AG10803 (cell line): ENCODE results near the gene NEK2.
"Not testable (repeated sequence)": the region's sequence is repeated elsewhere in the genome, so short reads cannot be mapped to it uniquely, and the experiment has no call there.

Experiments used
- DNase-seq: peaks from one replicate; pipeline ENCODE4 v3.0.0; 2010; ENCODE audit warnings: low read depth
- H3K4me3 ChIP-seq: 2 replicates; pipeline ENCODE4 v1.5.1; 2011; ENCODE audit warnings: mild to moderate bottlenecking, low read length, control low read depth
- TF ChIP-seq, protein P1 (sequence below): conservative IDR thresholded peaks from 2 replicates; pipeline ENCODE4 v1.5.1; 2011; ENCODE audit warnings: mild to moderate bottlenecking, low read length, control low read depth, inconsistent platforms

The NEK2 gene

DNA sequence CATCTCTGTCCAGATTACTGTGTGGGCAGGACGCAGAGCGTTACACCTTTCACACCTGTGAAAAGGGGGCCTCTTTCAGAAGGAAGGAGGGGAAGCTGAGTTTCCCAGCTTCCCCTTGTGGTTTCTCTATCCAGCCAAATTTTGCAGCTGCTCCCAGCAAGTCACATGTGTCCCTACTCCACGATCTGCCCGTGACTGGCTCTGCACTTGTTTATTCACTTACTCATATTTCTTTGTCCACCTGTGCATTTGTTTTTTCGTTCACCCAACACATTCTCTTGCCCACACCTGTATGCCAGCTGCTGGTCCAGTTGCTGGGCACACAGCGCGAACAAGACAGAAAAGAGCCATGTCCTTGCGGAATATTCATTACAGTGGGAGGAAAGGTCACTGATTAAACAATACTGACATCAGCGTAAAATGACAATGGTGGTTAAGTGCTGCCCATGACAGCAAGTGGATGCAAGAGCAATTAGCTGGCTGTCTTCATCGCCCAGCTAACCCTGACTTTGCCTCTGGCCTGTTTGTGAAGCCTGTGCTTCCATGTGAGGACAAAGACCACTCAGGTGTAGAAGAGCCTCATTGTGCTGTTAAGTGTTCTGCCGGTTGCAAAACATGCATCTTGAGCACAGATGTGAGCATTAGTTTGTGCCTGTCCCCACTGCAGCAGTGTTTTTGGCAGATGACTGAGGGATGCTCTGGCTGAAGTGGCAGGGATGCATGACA is 28.6 kb upstream of the NEK2 start:
- DNase-seq = no peak
- no peak overlapping the region for H3K4me3 ChIP-seq
- TF ChIP-seq, protein P1, sequence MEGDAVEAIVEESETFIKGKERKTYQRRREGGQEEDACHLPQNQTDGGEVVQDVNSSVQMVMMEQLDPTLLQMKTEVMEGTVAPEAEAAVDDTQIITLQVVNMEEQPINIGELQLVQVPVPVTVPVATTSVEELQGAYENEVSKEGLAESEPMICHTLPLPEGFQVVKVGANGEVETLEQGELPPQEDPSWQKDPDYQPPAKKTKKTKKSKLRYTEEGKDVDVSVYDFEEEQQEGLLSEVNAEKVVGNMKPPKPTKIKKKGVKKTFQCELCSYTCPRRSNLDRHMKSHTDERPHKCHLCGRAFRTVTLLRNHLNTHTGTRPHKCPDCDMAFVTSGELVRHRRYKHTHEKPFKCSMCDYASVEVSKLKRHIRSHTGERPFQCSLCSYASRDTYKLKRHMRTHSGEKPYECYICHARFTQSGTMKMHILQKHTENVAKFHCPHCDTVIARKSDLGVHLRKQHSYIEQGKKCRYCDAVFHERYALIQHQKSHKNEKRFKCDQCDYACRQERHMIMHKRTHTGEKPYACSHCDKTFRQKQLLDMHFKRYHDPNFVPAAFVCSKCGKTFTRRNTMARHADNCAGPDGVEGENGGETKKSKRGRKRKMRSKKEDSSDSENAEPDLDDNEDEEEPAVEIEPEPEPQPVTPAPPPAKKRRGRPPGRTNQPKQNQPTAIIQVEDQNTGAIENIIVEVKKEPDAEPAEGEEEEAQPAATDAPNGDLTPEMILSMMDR = no peak

DNA sequence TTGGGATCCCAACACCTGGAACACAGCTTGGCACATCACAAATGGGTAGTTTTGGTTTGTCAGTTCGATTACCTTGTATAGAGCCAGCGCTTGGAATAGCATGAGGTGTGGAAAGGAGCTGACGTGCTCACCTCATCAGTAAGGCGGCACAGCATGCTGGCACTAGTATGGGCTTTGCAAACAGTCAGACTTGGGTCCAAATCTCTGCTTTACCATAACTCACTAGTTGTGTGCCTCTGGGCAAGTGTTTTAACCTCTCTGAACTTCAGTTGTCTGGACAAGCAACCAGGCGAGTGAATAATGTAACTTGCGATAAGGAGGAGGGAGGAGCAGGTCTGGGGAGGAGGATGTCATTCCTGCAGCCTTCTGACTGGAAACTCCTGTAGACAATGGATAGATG is 26.3 kb upstream of the NEK2 start:
- DNase-seq = no peak
- no peak overlapping the region for H3K4me3 ChIP-seq
- TF ChIP-seq, protein P1 = no peak

DNA sequence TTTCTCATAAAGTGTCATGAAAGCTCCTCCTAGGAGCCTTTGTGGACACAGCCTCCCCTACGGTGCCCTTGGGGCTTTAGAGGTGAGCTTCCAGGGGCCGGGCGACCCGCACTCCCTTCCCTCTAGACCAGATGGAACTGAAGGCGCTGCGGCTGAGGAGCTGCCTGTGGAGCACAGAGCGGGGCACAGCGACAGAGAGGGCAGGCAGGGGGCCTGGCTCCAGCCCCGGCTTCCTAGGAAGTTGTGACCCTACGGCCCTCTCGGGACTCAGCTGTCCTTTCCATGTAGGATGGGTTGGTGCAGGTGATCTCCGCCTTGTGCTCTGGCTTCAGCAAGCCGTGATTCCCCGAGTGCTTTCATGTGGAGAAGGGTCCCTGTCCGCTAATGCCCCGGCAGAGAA is 23.6 kb upstream of the NEK2 start:
- TF ChIP-seq, protein P1 = no peak
- H3K4me3 ChIP-seq = no peak overlapping the region
- no peak for DNase-seq

DNA sequence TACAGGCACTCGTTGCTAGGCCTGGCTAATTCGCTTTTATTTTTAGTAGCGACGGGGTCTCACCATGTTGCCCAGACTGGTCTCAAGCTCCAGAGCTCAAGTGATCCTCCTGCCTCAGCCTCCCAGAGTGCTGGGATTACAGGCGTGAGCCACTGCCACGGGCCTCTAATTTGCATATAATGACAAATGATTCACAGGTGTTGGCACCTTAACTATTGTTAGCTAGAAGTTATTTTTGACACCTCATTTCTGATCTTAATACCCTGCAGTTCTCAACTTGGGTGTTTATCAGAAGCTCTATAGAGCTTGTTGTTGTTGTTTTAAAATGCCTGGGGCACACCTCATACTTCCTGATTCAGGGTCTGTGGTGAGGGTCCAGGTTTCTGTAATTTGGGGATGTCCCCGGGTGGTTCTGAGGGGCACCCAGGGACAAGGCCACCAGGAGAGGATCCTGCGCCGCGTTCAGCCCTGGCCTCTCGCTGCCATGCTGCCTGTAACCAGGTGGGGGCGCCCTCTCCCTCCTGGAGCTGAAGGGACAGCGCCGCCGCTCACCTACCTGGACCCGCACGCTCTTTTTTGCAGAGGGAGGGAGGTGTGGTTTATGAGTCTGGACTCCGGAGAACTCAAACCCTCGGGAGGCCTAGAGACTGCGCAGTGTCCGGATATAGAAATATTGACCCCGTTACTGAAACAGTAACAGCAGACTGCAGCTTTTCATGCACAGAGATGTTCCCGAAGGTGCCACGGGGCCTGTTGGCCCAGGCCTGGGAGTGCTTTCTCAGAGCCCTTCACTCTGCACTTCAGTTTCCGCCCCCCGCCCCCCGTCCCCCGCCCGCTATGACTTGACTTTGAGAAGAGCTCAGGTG is 23.0 kb upstream of the NEK2 start:
- DNase-seq = peak; percentile 11
- TF ChIP-seq, protein P1 = peak; percentile 67
- no peak overlapping the region for H3K4me3 ChIP-seq

DNA sequence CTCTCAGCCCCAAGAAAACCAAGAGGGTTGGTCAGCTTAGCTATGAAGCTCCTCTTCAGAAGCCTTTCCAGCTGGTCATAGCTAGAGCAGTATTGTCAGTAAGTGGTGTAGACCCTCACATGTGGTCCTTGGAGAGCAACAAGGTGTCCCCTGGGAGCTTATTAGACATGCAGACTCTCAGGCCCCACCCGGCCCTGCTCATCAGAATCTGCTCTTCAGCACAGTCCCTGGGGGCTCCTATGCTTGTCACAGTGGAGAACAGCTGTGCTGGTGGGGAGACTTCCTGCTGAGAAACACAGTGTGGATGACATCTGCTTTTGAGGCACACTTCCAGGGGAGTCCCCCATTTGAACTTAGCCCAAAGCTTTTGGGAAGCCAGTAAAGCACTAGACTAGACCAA is 21.9 kb upstream of the NEK2 start:
- H3K4me3 ChIP-seq = no peak overlapping the region
- DNase-seq = no peak
- TF ChIP-seq, protein P1 = no peak

DNA sequence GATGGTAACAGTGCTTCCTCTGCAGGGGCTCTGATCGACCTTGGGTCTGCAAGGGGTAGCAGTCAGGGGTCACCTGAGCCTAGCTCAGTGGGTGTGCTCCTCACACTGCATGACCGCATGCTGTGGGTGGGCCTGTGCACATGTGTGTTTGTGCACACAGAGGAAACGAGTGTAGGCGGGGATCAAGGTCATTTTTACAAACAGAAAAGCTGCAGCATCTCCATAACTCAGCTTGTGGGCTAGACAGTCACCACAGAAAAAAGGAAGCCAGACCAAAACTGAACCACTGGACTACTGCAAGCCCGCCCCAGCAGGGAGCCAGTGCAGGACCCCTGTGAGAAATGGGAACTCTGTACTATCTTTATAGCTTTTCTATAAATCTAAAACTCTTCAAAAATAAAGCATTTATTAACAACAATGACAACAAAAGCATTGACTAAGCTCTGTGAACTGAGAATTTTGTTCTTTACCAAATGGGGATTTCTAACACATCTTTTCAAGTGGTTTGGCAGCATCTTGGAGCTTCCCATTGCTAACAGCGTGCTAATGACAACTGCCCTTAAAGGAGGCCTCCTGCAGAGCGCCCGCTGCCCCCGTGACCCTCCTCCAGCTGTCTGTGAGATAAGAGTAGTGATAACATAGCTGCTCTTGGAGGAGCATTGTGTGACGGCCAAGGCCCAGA is 19.9 kb upstream of the NEK2 start:
- no peak for DNase-seq
- TF ChIP-seq, protein P1 = no peak

DNA sequence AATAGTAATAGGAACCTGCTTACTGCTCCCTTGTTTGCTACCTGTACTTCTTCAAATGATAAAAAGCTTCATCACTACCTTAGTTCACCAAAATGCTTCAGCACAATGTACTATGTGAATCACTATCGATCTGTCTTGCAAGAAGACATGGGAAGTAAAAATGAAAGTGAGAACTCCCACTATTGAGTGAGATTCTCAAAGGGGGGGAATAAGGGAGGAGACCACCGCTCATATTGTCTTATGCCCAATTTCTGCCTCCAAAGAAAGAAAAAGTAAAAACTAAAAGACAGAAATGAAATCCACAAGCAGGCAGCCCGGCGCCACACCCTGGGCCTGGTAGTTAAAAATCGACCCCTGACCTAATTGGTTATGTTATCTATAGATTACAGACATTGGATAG is 18.5 kb upstream of the NEK2 start:
- H3K4me3 ChIP-seq, DNase-seq: not testable (repeated sequence)

More for the DNA sequence above, 19.9 kb upstream of the NEK2 start:
- H3K4me3 ChIP-seq = no peak overlapping the region
